GM20000 (cell line): ENCODE results near the gene TRPC4.

Source experiments
- DNase-seq: peaks from one replicate; pipeline ENCODE4 v3.0.0; 2012; ENCODE audit warnings: low spot score
- CTCF ChIP-seq: IDR thresholded peaks from 2 replicates; pipeline ENCODE4 v1.5.1; 2012; ENCODE audit warnings: mild to moderate bottlenecking, control low read depth; ENCODE audit errors: extremely low read depth, missing control alignments

Gene TRPC4

GRCh38 chr13:37899753-37900152, 30.2 kb upstream of the TRPC4 start:
- TF ChIP-seq CTCF: no peak
- no peak for DNase-seq

GRCh38 chr13:37893321-37893720, 23.7 kb upstream of the TRPC4 start:
- no peak for DNase-seq
- TF ChIP-seq CTCF: no peak

- no peak for TF ChIP-seq CTCF
- DNase-seq: no peak
Observed at GRCh38 chr13:37889820-37890219, 20.2 kb upstream of the TRPC4 start.

GRCh38 chr13:37889102-37889501, 19.5 kb upstream of the TRPC4 start:
- no peak for TF ChIP-seq CTCF
- DNase-seq: no peak

- TF ChIP-seq CTCF: no peak
- DNase-seq: no peak
Observed at GRCh38 chr13:37886879-37887278, 17.3 kb upstream of the TRPC4 start.

- DNase-seq: no peak
- TF ChIP-seq CTCF: no peak
Observed at GRCh38 chr13:37884674-37885073, 15.1 kb upstream of the TRPC4 start.

- TF ChIP-seq CTCF: no peak
- no peak for DNase-seq
Observed at GRCh38 chr13:37884026-37884425, 14.5 kb upstream of the TRPC4 start.
